Measurements from ENCODE around the gene THSD7B. TPM values are rescaled to one million over a fixed set of nuclear protein-coding genes. Genes with fewer than 3 reads are reported as not detected.

Gene THSD7B
- total and polyA plus RNA-seq, 9 of the 15 experiments (the other 6 are each of a cell fraction or from before 2014, with no cell fraction given), result not detected

GRCh38 chr2:137369106-137369505, 603.8 kb downstream of the THSD7B start:
- no TSS peak for BruUV-seq (replicated peaks)
- POLR2A ChIA-PET, result no interaction called here
- in situ Hi-C loops (cut with MboI), result no loop called here

GRCh38 chr2:137379186-137379585, 613.8 kb downstream of the THSD7B start:
- ChIA-PET POLR2A (no interaction called here), CTCF (ENCODE audit: low intra/inter-chr PET ratio) (no interaction called here)
- TF ChIP-seq SP2 (IDR thresholded peaks at IDR 0.05; ENCODE audit: extremely low read depth, low read depth, low read length, poor library complexity, severe bottlenecking) (no peak), ZNF449 (CRISPR knock-in tag; IDR thresholded peaks at IDR 0.05) (no peak)
- Histone ChIP-seq H3K9me3 (replicated peaks; ENCODE audit: control insufficient read depth, insufficient read depth, low read depth, low read length) (no peaks in the 10 kb centered on the region), H3K9me1 (ENCODE audit: control insufficient read depth, insufficient read depth, low read length) (no peaks in the 10 kb centered on the region), H3K27me3 (ENCODE audit: control insufficient read depth in 2 of 2, insufficient read depth in 2 of 2, low read length in 2 of 2) (no peaks in the 10 kb centered on the region), H3K79me2 (ENCODE audit: control insufficient read depth, insufficient read depth, low read length) (no peaks in the 10 kb centered on the region), H3K4me2 (ENCODE audit: insufficient read depth, low read length) (no peak overlapping the region), H3K4me1 (replicated peaks in 1 of 2; ENCODE audit: control insufficient read depth in 2 of 2, insufficient read depth in 2 of 2, low read length in 2 of 2) (no peaks in the 10 kb centered on the region), H3K36me3 (ENCODE audit: control insufficient read depth, insufficient read depth, low read length) (no peaks in the 10 kb centered on the region), H4K20me1 (replicated peaks; ENCODE audit: control insufficient read depth, insufficient read depth, low read length) (no peaks in the 10 kb centered on the region), H3K4me3 (no peak overlapping the region), H3K9ac (ENCODE audit: insufficient read depth in 1 of 2, low read depth in 2 of 2, low read length in 2 of 2) (no peak overlapping the region), H3K27ac (ENCODE audit: extremely low read depth, low read depth, low read length) (no peak overlapping the region), H2AFZ (ENCODE audit: low read depth, low read length) (no peak overlapping the region)
- no TSS peak for BruUV-seq (replicated peaks)
- WGBS (ENCODE audit: insufficient coverage, low coverage, missing lambda C conversion rate), result 0% methylated on average over 3 of the region's 3 CpGs
- ATAC-seq, result no peak
- in situ Hi-C loops (cut with MboI), result no loop called here
- FAIRE-seq, result no peak
- DNase-seq (ENCODE audit: extremely low read depth in 1 of 4, low spot score in 3 of 4), result no peak
- intact Hi-C loops (cut with micrococcal nuclease), result no loop called here

More at GRCh38 chr2:137369106-137369505, 603.8 kb downstream of the THSD7B start:
- Histone ChIP-seq H3K4me1 (replicated peaks in 1 of 2; ENCODE audit: control insufficient read depth in 2 of 2, insufficient read depth in 2 of 2, low read length in 2 of 2) (no peaks in the 10 kb centered on the region), H2AFZ (ENCODE audit: low read depth, low read length) (no peak overlapping the region), H3K4me3 (no peak overlapping the region), H3K9me1 (ENCODE audit: control insufficient read depth, insufficient read depth, low read length) (no peaks in the 10 kb centered on the region), H3K36me3 (ENCODE audit: control insufficient read depth, insufficient read depth, low read length) (no peaks in the 10 kb centered on the region), H3K27ac (ENCODE audit: extremely low read depth, low read depth, low read length) (no peak overlapping the region), H3K27me3 (ENCODE audit: control insufficient read depth in 2 of 2, insufficient read depth in 2 of 2, low read length in 2 of 2) (no peaks in the 10 kb centered on the region), H3K4me2 (ENCODE audit: insufficient read depth, low read length) (no peak overlapping the region), H3K79me2 (ENCODE audit: control insufficient read depth, insufficient read depth, low read length) (no peaks in the 10 kb centered on the region), H3K9me3 (replicated peaks; ENCODE audit: control insufficient read depth, insufficient read depth, low read depth, low read length) (no peaks in the 10 kb centered on the region), H3K9ac (ENCODE audit: insufficient read depth in 1 of 2, low read depth in 2 of 2, low read length in 2 of 2) (no peak overlapping the region), H4K20me1 (replicated peaks; ENCODE audit: control insufficient read depth, insufficient read depth, low read length) (no peaks in the 10 kb centered on the region)
- DNase-seq (ENCODE audit: extremely low read depth in 1 of 4, low spot score in 3 of 4), result no peak
- TF ChIP-seq ZNF780A (CRISPR knock-in tag; IDR thresholded peaks at IDR 0.05), result no peak
- no peak for FAIRE-seq
- WGBS (ENCODE audit: insufficient coverage, low coverage, missing lambda C conversion rate), result 0% methylated on average over 2 of the region's 2 CpGs
- intact Hi-C loops (cut with micrococcal nuclease), result no loop called here
- CTCF ChIA-PET (ENCODE audit: low intra/inter-chr PET ratio), result no interaction called here
- no peak for ATAC-seq

Data from K562 (cell line).